Heart left ventricle (tissue), 16 donors: ENCODE measurements around the gene CKAP5. TPM values are rescaled to one million over a fixed set of nuclear protein-coding genes. Genes with fewer than 3 reads are reported as not detected.

Experiments used
- ATAC-seq, 4 donors: fragments of 200-7000 bp; cut with Tn5 transposase; one replicate each; pipeline ENCODE4 v1.9.1; 2020 to 2022; ENCODE audit warnings: moderate library complexity in 4 of 4, mild to moderate bottlenecking in 3 of 4, moderate number of reproducible peaks in 1 of 4
- DNase-seq, 5 donors: peaks; one replicate each; pipeline ENCODE4 v3.0.0-alpha.2; 2020
- H3K27ac ChIP-seq, 12 donors: fragments of 200-600 bp; sonication (generic) in 4 of 12; one replicate each; pipeline versions ENCODE4 v1.5.0 to v1.8.0; 2016 to 2022; ENCODE audit warnings: mild to moderate bottlenecking in 2 of 12
- H3K27me3 ChIP-seq, 9 donors: fragments of 200-600 bp; sonication (generic) in 2 of 9; one replicate each; pipeline versions ENCODE4 v1.5.1 to v1.8.0; 2016 to 2022; ENCODE audit warnings: mild to moderate bottlenecking in 3 of 9
- H3K36me3 ChIP-seq, 9 donors: fragments of 200-600 bp; sonication (generic) in 2 of 9; one replicate each; pipeline versions ENCODE4 v1.5.0 to v1.8.0; 2018 to 2022; ENCODE audit warnings: mild to moderate bottlenecking in 2 of 9
- H3K4me1 ChIP-seq, 12 donors: fragments of 200-600 bp; sonication (generic) in 4 of 12; one replicate each; pipeline versions ENCODE4 v1.5.0 to v1.8.0; 2016 to 2022; ENCODE audit warnings: mild to moderate bottlenecking in 3 of 12
- H3K4me3 ChIP-seq, 12 donors: fragments of 200-600 bp; sonication (generic) in 4 of 12; one replicate each; pipeline versions ENCODE4 v1.5.0 to v1.8.0; 2017 to 2022; ENCODE audit warnings: mild to moderate bottlenecking in 9 of 12, moderate library complexity in 4 of 12
- H3K9me3 ChIP-seq, 12 donors: fragments of 200-600 bp; sonication (generic) in 4 of 12; one replicate each; pipeline versions ENCODE4 v1.5.0 to v1.8.0; 2016 to 2022; ENCODE audit warnings: mild to moderate bottlenecking in 1 of 12
- CTCF ChIP-seq, 12 donors: fragments of 200-600 bp; sonication (generic) in 4 of 12; IDR thresholded peaks; one replicate each; pipeline versions ENCODE4 v1.5.0 to v1.8.0; 2018 to 2022; ENCODE audit warnings: antibody characterized with exemption in 12 of 12, mild to moderate bottlenecking in 5 of 12
- POLR2A ChIP-seq, 2 donors: fragments of 450-650 bp; IDR thresholded peaks; one replicate each; pipeline ENCODE4 v1.6.1; 2017; ENCODE audit warnings: antibody characterized with exemption in 2 of 2, mild to moderate bottlenecking in 2 of 2, moderate library complexity in 2 of 2
- WGBS, 4 donors: extraction: QIAGEN DNeasy Blood & Tissue Kit in 2 of 4; methylation state at CpG; one replicate each; pipeline versions ENCODE4 v1.1.5 to v1.1.7; 2013 to 2018; 5-methylcytosine and 5-hydroxymethylcytosine counted together
- intact Hi-C, 10 donors: fragments of 100-400 bp; cut with DNase I; formaldehyde crosslinking; loops; one replicate each; pipeline versions ENCODE4 v1.11.1 to v1.14.2; 2022
- polyA plus RNA-seq, 2 donors: library from polyadenylated mRNA; stranded (reverse); fragments of 200-250 nt; gene quantifications; one replicate each; pipeline ENCODE4 v1.2.3, GENCODE V29; 2013
- total RNA-seq, 9 donors: library from RNA; depleted of rRNA in 2 of 9; stranded (reverse); fragments of >200 nt in 2 of 9; fragmentation: NEBNext Ultra II Directional in 3 of 9; extraction: Animal tissue kit (Norgen Biotek cat#: 25700) in 3 of 9; gene quantifications; one replicate each; pipeline versions ENCODE4 v1.1.0 to v1.2.4, GENCODE V29; 2016 to 2023
- donor health status: ischemic (EF 13 %, LVEDD 7.1; RV severe dilation, severe dysfunction).
- donor health status: healthy with polysubstance abuse.
- donor health status: DM: no; HTN: yes; CAD: no.
- donor health status: DM: no; HTN: no; CAD: no.
- donor health status: ischemic (EF 25% LVEDD 6.9; RV normal size, moderate dysfunction).
- donor health status: ischemic (EF 25% LVEDD 5.7; RV mildly dilated, moderate dysfunction).
- donor health status: healthy.
- donor health status: DM: yes; HTN: yes; CAD: no.
- donor health status: ischemic (EF 35%, LVEDD 5.7; RV mildly dilated, moderate dysfunction).
- donor health status: nonischemic (EF 11% LVEDD 7.7; RV severe dilation, severe dysfunction).
- donor health status: DM: yes; HTN: yes; CAD: no.
- donor health status: PGD.
- donor health status: ischemic (EF 29% LVEDD 5.4; RV normal size, mild dysfunction).
- donor health status: nonischemic (EF 23%, LVEDD 6.1; RV moderate dilation, normal function).

CKAP5 gene
- total and polyA plus RNA-seq, 11 donors, result 12.3 to 108 (median 67.6) TPM

GRCh38 chr11:46826310-46827044 lies 19.6 kb downstream of the CKAP5 start:
- Histone ChIP-seq H3K4me1 (peaks cover 0 to 47% (median 32%) of the 10 kb centered on the region in 12 donors), H3K27ac (peak overlapping the region; percentile 42 to 88 (median 80)), H3K9me3 (no peaks in the 10 kb centered on the region), H3K36me3 (no peaks in the 10 kb centered on the region), H3K4me3 (peak overlapping the region; percentile 38 to 79 (median 68)), H3K27me3 (no peaks in the 10 kb centered on the region)
- 0 to 1% (median 1%) methylated on average over 30 to 32 of the region's 32 CpGs for WGBS, 4 donors
- intact Hi-C loops, result loop anchor here in 3 of 10 donors (2.0 kb wide), 1 partner anchor 20 kb away; the partner anchor contains the start of gene CKAP5 (in 3 of the 3)
- DNase-seq (peak; percentile 85 to 92 (median 89)), ATAC-seq (peak; percentile 96 to 99 (median 98))
- peak in 1 of 2 donors; percentile 39 for TF ChIP-seq POLR2A (IDR thresholded peaks at IDR 0.05)
- TF ChIP-seq CTCF (IDR thresholded peaks at IDR 0.05), result peak in 5 of 12 donors; percentile 18 to 43 (median 26)

- intact Hi-C loops, result no loop called here
- TF ChIP-seq POLR2A (IDR thresholded peaks at IDR 0.05), result no peak
- TF ChIP-seq CTCF (IDR thresholded peaks at IDR 0.05), result peak in 7 of 12 donors; percentile 8 to 45 (median 25)
- no peak for DNase-seq
- WGBS, 4 donors, result 54 to 62% (median 58%) methylated on average over 3 of the region's 3 CpGs
- no peaks in the 10 kb centered on the region for H3K9me3 ChIP-seq
- no peak overlapping the region for H3K4me3 ChIP-seq
- no peaks in the 10 kb centered on the region for H3K27me3 ChIP-seq
- no peak overlapping the region for H3K27ac ChIP-seq
- peaks cover 0 to 85% (median 59%) of the 10 kb centered on the region in 9 donors for H3K36me3 ChIP-seq
- peaks cover 0 to 8% (median 0%) of the 10 kb centered on the region in 12 donors for H3K4me1 ChIP-seq
- peak in 1 of 4 donors; percentile 38 for ATAC-seq
Observed at GRCh38 chr11:46808799-46809431, 37.2 kb downstream of the CKAP5 start.

- peak overlapping the region in 7 of 12 donors; percentile 15 to 61 (median 31) for H3K27ac ChIP-seq
Observed at GRCh38 chr11:46801694-46802470, 44.2 kb downstream of the CKAP5 start.

More at GRCh38 chr11:46801694-46802470, 44.2 kb downstream of the CKAP5 start:
- Histone ChIP-seq H3K9me3 (no peaks in the 10 kb centered on the region), H3K36me3 (peaks cover 0 to 92% (median 59%) of the 10 kb centered on the region in 9 donors), H3K4me3 (no peak overlapping the region), H3K27me3 (no peaks in the 10 kb centered on the region), H3K4me1 (peaks cover 0 to 12% (median 0%) of the 10 kb centered on the region in 12 donors)
- no peak for TF ChIP-seq POLR2A (IDR thresholded peaks at IDR 0.05)
- TF ChIP-seq CTCF (IDR thresholded peaks at IDR 0.05), result no peak
- 37 to 48% (median 41%) methylated on average over 7 of the region's 7 CpGs for WGBS, 4 donors
- peak; percentile 66 to 75 (median 70) for ATAC-seq
- no peak for DNase-seq
- intact Hi-C loops, result no loop called here
